GM12865 (cell line): Measurements from ENCODE around the gene GAS6.
"Not testable (repeated sequence)": the region's sequence is repeated elsewhere in the genome, so short reads cannot be mapped to it uniquely, and the experiment has no call there.

ENCODE experiments used
- DNase-seq: peaks from one replicate; pipeline ENCODE4 v3.0.0; 2010; ENCODE audit warnings: low read depth
- H3K4me3 ChIP-seq: 2 replicates; pipeline ENCODE4 v1.5.1; 2011; ENCODE audit warnings: mild to moderate bottlenecking, low read depth, low read length, control low read depth
- TF ChIP-seq, protein P1 (sequence below): IDR thresholded peaks from 2 replicates; pipeline ENCODE4 v1.5.1; 2011; ENCODE audit warnings: low read length, control low read depth, low read depth, inconsistent platforms; ENCODE audit not compliant: insufficient read depth; ENCODE audit errors: missing control alignments

Gene GAS6

GRCh38 chr13:113835461-113836270, 28.2 kb downstream of the GAS6 start:
- H3K4me3 ChIP-seq, result no peak overlapping the region
- TF ChIP-seq, protein P1, sequence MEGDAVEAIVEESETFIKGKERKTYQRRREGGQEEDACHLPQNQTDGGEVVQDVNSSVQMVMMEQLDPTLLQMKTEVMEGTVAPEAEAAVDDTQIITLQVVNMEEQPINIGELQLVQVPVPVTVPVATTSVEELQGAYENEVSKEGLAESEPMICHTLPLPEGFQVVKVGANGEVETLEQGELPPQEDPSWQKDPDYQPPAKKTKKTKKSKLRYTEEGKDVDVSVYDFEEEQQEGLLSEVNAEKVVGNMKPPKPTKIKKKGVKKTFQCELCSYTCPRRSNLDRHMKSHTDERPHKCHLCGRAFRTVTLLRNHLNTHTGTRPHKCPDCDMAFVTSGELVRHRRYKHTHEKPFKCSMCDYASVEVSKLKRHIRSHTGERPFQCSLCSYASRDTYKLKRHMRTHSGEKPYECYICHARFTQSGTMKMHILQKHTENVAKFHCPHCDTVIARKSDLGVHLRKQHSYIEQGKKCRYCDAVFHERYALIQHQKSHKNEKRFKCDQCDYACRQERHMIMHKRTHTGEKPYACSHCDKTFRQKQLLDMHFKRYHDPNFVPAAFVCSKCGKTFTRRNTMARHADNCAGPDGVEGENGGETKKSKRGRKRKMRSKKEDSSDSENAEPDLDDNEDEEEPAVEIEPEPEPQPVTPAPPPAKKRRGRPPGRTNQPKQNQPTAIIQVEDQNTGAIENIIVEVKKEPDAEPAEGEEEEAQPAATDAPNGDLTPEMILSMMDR, result no peak
- peak; percentile 60 for DNase-seq

DNA sequence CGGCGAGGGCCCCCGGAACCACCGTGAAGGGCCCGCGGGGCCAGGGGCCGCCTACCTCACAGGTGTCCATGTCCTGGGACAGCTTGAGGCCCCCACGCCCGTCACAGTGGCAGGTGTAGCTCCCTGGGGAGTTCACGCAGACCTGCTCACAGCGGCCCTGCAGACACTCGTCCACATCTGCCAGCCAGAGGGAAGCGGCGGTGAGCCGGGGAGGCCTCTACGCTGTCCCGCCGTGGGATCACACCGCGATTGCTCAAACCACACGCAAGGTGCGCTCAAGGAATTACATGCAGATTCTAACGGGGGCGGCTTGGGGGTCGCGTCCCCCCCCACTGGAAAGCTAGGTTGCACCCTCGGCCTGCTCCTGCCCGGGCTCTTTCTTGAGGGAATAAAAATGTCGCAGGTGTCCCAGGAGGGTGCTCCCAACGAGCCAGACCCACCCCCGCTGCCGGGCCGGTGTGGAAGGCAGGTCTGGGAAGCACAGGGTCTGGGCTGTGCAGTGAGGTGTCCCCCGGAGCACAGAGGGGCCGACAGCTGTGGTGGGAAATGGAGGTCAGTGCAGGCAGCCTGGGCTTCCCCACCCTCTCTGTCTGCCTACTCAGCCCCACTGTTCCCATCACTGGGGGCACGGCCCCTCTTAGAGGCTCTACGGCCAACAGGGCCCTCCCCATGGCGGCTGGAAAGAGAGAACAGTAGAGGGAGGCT, 29.2 kb downstream of the GAS6 start:
- H3K4me3 ChIP-seq, result no peak overlapping the region
- TF ChIP-seq, protein P1, result no peak
- DNase-seq, result no peak

GRCh38 chr13:113834006-113834405, 29.9 kb downstream of the GAS6 start:
- DNase-seq, H3K4me3 ChIP-seq: not testable (repeated sequence)

DNA sequence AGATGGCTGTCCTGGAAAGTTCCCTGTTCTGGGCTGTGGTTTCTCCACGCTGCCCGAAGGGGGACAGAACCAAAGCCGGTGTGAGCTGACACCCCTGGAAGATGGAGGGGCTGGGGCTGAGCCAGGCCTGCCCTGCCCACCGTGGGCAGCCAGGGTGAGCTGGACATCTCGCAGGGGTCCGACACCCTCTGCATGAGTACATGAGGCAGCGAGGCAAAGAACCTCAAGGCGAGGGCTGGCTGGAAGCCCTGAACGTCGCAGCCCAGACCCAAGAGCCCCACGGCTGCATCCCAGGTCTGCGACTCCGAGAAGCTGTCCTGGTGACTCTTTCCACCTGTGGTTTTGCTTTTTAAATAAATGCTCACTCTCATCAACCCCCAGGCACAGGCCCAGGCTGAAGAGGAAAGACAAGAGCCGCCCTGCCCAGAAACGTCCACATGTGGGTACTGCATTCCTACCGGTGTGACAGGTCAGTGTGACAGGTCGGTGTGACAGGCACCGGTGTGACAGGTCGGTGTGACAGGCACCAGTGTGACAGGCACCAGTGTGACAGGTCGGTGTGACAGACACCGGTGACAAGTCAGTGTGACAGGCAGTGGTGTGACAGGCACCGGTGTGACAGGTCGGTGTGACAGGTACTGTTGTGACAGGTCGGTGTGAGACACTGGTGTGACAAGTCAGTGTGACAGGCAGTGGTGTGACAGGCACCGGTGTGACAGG, 30.6 kb downstream of the GAS6 start:
- TF ChIP-seq, protein P1, result no peak
- DNase-seq, result no peak
- no peak overlapping the region for H3K4me3 ChIP-seq

DNA sequence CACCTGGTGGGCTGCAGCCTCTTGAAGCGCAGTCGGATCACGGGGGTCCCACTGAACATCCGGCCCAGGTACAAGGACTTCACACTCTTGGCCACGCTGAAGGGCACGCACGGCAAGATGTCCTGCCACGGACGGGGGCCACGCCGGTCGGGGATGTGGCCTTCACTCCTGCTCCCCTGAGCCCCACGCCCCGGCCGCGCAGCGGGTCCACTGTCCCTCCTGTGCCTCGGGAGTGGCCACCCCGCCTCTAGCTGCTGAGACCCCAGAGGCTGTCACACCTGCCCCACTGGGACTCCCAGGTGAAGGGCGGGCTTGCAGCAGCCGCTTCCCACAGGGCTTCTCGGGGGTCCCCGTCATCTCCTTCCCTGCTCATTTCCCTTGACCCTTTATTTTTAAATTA, 31.2 kb downstream of the GAS6 start:
- TF ChIP-seq, protein P1, result no peak
- H3K4me3 ChIP-seq, result no peak overlapping the region
- no peak for DNase-seq

DNA sequence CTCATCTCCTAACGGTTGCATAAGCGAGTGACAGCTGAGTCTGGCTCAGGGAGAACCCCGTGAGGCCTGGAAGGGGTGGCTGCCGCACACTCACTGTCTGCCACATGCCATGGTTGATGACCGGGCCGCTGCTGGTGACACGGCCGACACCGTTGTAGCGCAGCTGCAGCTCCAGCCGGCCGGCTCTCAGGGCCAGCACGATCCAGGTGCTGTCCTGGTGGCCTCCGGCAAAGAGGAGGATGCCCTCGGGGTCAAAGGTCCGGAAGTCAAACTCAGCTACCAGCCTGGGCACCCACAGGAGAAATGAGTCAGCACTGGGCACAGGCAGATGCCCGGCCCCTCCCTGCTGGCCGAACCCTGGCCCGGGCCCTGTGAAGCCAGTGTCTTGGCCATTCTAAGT, 31.7 kb downstream of the GAS6 start:
- TF ChIP-seq, protein P1, result no peak
- DNase-seq, result no peak
- no peak overlapping the region for H3K4me3 ChIP-seq

DNA sequence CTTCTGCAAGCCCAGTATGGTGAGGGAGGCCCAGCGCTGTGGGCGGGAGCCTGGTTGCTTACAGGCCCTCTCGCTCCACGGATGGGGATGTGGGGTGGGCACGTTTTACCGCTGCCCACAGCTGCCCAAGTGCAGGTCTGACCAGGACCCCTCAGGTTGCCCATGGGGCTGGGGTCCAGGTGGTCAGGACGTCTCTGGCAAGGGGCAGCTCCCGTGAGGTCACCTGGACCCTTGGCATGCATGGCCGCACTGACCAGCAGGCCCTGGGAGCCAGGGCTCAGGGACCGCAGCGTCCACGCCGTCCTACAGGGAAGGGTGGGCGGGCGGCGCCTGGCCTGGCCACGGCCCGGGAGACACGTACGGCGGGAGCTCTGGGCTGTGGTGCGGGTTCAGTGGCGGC, 32.8 kb downstream of the GAS6 start:
- DNase-seq, result no peak
- no peak overlapping the region for H3K4me3 ChIP-seq
- TF ChIP-seq, protein P1, result no peak

DNA sequence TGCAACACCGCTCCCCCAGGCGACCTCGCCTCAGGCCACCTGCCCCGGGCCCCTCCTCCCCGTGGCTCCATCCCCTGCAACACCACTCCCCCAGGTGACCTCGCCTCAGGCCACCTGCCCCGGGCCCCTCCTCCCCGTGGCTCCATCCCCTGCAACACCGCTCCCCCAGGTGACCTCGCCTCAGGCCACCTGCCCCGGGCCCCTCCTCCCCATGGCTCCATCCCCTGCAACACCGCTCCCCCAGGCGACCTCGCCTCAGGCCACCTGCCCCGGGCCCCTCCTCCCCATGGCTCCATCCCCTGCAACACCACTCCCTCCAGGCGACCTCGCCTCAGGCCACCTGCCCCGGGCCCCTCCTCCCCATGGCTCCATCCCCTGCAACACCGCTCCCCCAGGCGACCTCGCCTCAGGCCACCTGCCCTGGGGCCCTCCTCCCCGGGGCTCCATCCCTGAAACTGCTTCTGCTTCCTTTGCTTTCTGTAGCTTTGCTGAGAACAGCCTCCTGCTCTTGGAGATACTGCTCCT, 33.4 kb downstream of the GAS6 start:
- DNase-seq, H3K4me3 ChIP-seq: not testable (repeated sequence)
